Activated CD4-positive, alpha-beta memory T cell treated with anti-CD3 and anti-CD28 coated beads, Interleukin-2, amount 10 ng/mL, durations not matched to agents 7 days and 5 days (primary cell): Measurements from ENCODE around the gene E2F7. TPM values are rescaled to one million over a fixed set of nuclear protein-coding genes. Genes with fewer than 3 reads are reported as not detected.

ENCODE experiments used
- CTCF ChIA-PET: fragments of 350-600 bp; sonication (Branson Sonifier 250); formaldehyde crosslinking; loops from one replicate; lab custom pipeline; 2021; ENCODE audit warnings: antibody characterized with exemption, inconsistent platforms; lab: Charles Lee
- POLR2A ChIA-PET: fragments of 350-600 bp; sonication (Branson Sonifier 250); formaldehyde crosslinking; loops from one replicate; lab custom pipeline; 2021; ENCODE audit warnings: antibody characterized with exemption; lab: Charles Lee
- DNase-seq: peaks from one replicate; pipeline ENCODE4 v3.0.0-alpha.2; 2020
- H3K27ac Mint-ChIP-seq: one replicate; pipeline ENCODE4 v1.8.0; 2021; ENCODE audit warnings: mild to moderate bottlenecking, mixed read lengths
- H3K27me3 Mint-ChIP-seq: one replicate; pipeline ENCODE4 v1.8.0; 2021; ENCODE audit warnings: mixed read lengths
- H3K36me3 Mint-ChIP-seq: one replicate; pipeline ENCODE4 v1.8.0; 2021; ENCODE audit warnings: low read depth, mixed read lengths
- H3K4me1 Mint-ChIP-seq: one replicate; pipeline ENCODE4 v1.8.0; 2021; ENCODE audit warnings: mixed read lengths
- H3K4me3 Mint-ChIP-seq: one replicate; pipeline ENCODE4 v1.8.0; 2021; ENCODE audit warnings: mild to moderate bottlenecking, mixed read lengths
- H3K9me3 Mint-ChIP-seq: one replicate; pipeline ENCODE4 v1.8.0; 2021; ENCODE audit warnings: mixed read lengths
- total RNA-seq, 2 experiments: library from RNA; stranded (reverse); gene quantifications; one replicate each; pipeline ENCODE4 v1.2.3, GENCODE V29; 2021

The E2F7 gene
- total RNA-seq, 2 experiments from 2014 or later: 14.2 to 19.1 TPM

DNA sequence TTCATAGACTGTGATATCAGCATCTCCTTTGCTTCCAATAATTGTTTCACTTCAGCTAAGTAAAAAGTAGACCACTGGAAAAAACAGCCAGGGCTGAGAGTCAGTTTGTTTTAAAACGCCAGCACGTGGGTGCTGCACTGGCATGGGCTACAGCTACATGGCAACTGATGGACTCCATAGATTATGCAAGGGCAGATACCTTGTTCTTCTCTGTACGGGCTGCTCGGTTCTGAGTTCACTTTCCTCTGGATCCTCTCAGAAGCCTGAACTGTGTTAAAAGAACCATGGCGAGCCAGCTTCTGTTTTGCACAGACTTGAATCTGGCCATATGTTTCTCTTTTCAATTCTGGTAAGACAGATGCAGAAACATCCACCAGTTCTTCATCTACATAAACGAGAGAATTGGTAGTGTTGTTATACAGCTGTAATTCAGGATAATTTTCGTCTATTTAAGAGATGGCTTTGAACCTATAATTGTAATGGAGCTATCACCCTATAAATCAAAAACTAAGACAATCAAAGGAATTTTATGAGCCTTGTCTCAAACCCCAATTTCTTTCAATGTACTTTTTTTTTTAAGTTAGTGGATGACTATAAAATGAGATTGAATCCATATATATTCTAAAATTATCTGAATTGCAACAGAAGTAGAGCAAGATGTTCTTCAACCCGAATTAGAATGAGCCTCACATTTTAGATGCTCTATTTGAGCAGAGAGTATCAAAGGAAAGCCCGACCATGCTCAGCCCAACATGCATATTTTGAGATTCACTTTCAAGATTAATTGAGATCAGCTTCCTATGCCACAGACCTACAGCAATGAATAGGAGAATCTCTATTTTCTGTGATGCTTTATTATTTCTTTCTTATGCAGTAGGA lies 31.5 kb downstream of the E2F7 start:
- H3K9me3 Mint-ChIP-seq: peaks cover 9% of the 10 kb centered on the region
- DNase-seq: no peak
- H3K4me1 Mint-ChIP-seq: peaks cover 10% of the 10 kb centered on the region
- H3K27me3 Mint-ChIP-seq: no peaks in the 10 kb centered on the region
- no peak overlapping the region for H3K4me3 Mint-ChIP-seq
- ChIA-PET POLR2A (interaction anchor here (0.8 kb wide), 1 partner anchor 27 kb away, joined by 3 read pairs; no protein-coding TSS in a partner anchor), CTCF (interaction anchor here (1.0 to 2.5 kb wide), 4 partner anchors 15 to 23 kb away, joined by 3 to 13 read pairs (median 6); no protein-coding TSS in a partner anchor)
- H3K27ac Mint-ChIP-seq: no peak overlapping the region
- H3K36me3 Mint-ChIP-seq: peaks cover 73% of the 10 kb centered on the region

GRCh38 chr12:77032406-77032805 lies 33.0 kb downstream of the E2F7 start:
- no peaks in the 10 kb centered on the region for H3K27me3 Mint-ChIP-seq
- no peak for DNase-seq
- POLR2A ChIA-PET: no interaction called here
- CTCF ChIA-PET: interaction anchor here (1.6 to 2.5 kb wide), 2 partner anchors 17 to 21 kb away, joined by 6 to 13 read pairs; no protein-coding TSS in a partner anchor
- H3K36me3 Mint-ChIP-seq: peaks cover 71% of the 10 kb centered on the region
- no peak overlapping the region for H3K4me3 Mint-ChIP-seq
- H3K27ac Mint-ChIP-seq: no peak overlapping the region
- H3K4me1 Mint-ChIP-seq: peaks cover 10% of the 10 kb centered on the region
- H3K9me3 Mint-ChIP-seq: peaks cover 1% of the 10 kb centered on the region

DNA sequence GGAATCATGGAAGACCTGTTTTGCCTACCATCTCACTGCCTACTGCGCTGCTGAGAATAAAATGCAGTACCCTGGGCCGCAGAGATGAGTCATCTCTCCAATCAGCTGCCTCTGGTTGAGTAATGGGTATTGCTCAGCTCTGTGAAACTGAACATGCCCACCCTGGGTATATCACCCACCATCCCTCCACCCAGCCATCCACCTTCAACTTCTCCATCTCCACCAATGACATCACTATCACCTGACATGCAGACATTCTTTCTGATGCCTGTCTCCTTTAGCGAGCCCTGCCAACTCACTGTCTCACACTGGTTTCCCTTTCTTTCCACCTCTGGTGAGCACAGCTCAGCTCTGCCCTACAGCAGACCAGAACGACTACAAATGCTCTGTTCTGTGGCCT lies 33.6 kb downstream of the E2F7 start:
- ChIA-PET POLR2A (no interaction called here), CTCF (interaction anchor here (2.5 kb wide), 1 partner anchor 21 kb away, joined by 13 read pairs; no protein-coding TSS in a partner anchor)
- Mint-ChIP-seq H3K4me1 (peaks cover 10% of the 10 kb centered on the region), H3K36me3 (peaks cover 66% of the 10 kb centered on the region), H3K9me3 (no peaks in the 10 kb centered on the region), H3K27ac (no peak overlapping the region), H3K27me3 (no peaks in the 10 kb centered on the region), H3K4me3 (no peak overlapping the region)
- DNase-seq: no peak

- Mint-ChIP-seq H3K27ac (no peak overlapping the region), H3K36me3 (peaks cover 54% of the 10 kb centered on the region), H3K9me3 (no peaks in the 10 kb centered on the region), H3K4me1 (no peaks in the 10 kb centered on the region), H3K27me3 (no peaks in the 10 kb centered on the region), H3K4me3 (no peak overlapping the region)
- ChIA-PET CTCF (interaction anchor here (0.5 to 2.6 kb wide), 2 partner anchors 15 to 155 kb away, joined by 3 to 14 read pairs; no protein-coding TSS in a partner anchor), POLR2A (no interaction called here)
- DNase-seq: no peak
Measured at GRCh38 chr12:77025782-77026314, 39.5 kb downstream of the E2F7 start.

DNA sequence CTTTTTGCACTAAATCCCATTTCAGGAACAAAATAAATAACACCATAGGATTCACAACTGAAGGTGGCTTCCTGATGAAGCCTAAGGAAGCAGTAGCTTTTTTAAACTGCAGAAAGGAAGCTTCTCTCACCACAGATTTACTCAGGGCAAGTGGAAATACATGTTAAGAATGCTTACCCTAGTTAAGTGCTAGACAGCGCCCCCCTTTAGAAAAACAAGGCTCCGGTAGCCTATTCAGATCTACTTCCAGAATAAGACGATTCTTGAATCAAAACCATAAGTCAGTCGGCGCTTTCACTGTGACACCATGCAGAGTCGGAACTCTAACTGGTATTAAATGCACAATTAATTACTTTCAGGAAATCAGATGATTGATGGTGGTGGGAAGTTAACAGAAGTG lies 41.9 kb downstream of the E2F7 start:
- POLR2A ChIA-PET: no interaction called here
- Mint-ChIP-seq H3K27ac (no peak overlapping the region), H3K9me3 (no peaks in the 10 kb centered on the region), H3K36me3 (peaks cover 53% of the 10 kb centered on the region), H3K27me3 (no peaks in the 10 kb centered on the region), H3K4me3 (no peak overlapping the region), H3K4me1 (no peaks in the 10 kb centered on the region)
- DNase-seq: no peak
- CTCF ChIA-PET: interaction anchor here (3.9 kb wide), 1 partner anchor 13 kb away, joined by 36 read pairs; no protein-coding TSS in a partner anchor

DNA sequence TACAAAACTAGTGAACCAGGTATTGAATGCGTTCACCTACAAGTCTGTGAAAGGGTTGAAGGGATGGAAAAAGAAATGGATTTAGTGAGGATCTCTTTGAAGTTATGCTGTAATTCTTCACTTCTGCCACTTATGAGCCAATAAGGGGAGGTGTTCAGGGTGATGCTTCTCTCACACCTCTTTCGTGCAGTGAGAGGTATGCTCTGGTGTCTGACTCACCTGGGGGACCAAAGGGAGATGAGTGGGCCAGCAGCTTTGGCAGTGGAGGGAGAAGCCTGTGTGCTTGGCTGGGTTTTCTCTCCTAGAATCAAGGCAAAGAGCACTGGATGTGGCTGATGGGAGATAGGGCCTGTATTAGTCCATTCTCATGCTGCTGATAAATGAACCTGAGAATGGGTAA lies 45.4 kb downstream of the E2F7 start:
- Mint-ChIP-seq H3K4me3 (no peak overlapping the region), H3K4me1 (no peaks in the 10 kb centered on the region), H3K27ac (no peak overlapping the region), H3K27me3 (no peaks in the 10 kb centered on the region), H3K9me3 (no peaks in the 10 kb centered on the region), H3K36me3 (peaks cover 44% of the 10 kb centered on the region)
- ChIA-PET CTCF (interaction anchor here (1.4 to 3.9 kb wide), 3 partner anchors 9 to 30 kb away, joined by 8 to 36 read pairs (median 15); no protein-coding TSS in a partner anchor), POLR2A (no interaction called here)
- no peak for DNase-seq

- Mint-ChIP-seq H3K27me3 (no peaks in the 10 kb centered on the region), H3K27ac (no peak overlapping the region), H3K4me1 (no peaks in the 10 kb centered on the region), H3K9me3 (no peaks in the 10 kb centered on the region), H3K4me3 (no peak overlapping the region), H3K36me3 (peaks cover 26% of the 10 kb centered on the region)
- ChIA-PET CTCF (no interaction called here), POLR2A (no interaction called here)
- no peak for DNase-seq
Measured at GRCh38 chr12:77016606-77017005, 48.8 kb downstream of the E2F7 start.

GRCh38 chr12:77013091-77013490 lies 52.3 kb downstream of the E2F7 start:
- Mint-ChIP-seq H3K9me3 (no peaks in the 10 kb centered on the region), H3K4me1 (peaks cover 2% of the 10 kb centered on the region), H3K27me3 (peaks cover 15% of the 10 kb centered on the region), H3K36me3 (peaks cover 9% of the 10 kb centered on the region), H3K27ac (no peak overlapping the region), H3K4me3 (no peak overlapping the region)
- POLR2A ChIA-PET: no interaction called here
- CTCF ChIA-PET: interaction anchor here (0.9 kb wide), 1 partner anchor 393 kb away, joined by 3 read pairs; no protein-coding TSS in a partner anchor
- DNase-seq: no peak

GRCh38 chr12:77010691-77011548 lies 54.4 kb downstream of the E2F7 start:
- Mint-ChIP-seq H3K4me1 (peaks cover 2% of the 10 kb centered on the region), H3K27ac (no peak overlapping the region), H3K4me3 (no peak overlapping the region), H3K36me3 (no peaks in the 10 kb centered on the region), H3K9me3 (no peaks in the 10 kb centered on the region), H3K27me3 (peaks cover 20% of the 10 kb centered on the region)
- ChIA-PET POLR2A (interaction anchor here (1.1 to 1.4 kb wide), 2 partner anchors 54 to 247 kb away, joined by 3 read pairs; partner anchors contain the start of genes E2F7 and ZDHHC17), CTCF (interaction anchor here (0.6 to 2.5 kb wide), 40 partner anchors 8 to 675 kb away, joined by 3 to 45 read pairs (median 4); no protein-coding TSS in a partner anchor)
- peak; percentile 71 for DNase-seq

GRCh38 chr12:77007476-77007875 lies 57.9 kb downstream of the E2F7 start:
- ChIA-PET POLR2A (no interaction called here), CTCF (no interaction called here)
- H3K4me3 Mint-ChIP-seq: no peak overlapping the region
- H3K27me3 Mint-ChIP-seq: peaks cover 26% of the 10 kb centered on the region
- H3K27ac Mint-ChIP-seq: no peak overlapping the region
- H3K36me3 Mint-ChIP-seq: no peaks in the 10 kb centered on the region
- peaks cover 12% of the 10 kb centered on the region for H3K4me1 Mint-ChIP-seq
- H3K9me3 Mint-ChIP-seq: no peaks in the 10 kb centered on the region
- DNase-seq: no peak

DNA sequence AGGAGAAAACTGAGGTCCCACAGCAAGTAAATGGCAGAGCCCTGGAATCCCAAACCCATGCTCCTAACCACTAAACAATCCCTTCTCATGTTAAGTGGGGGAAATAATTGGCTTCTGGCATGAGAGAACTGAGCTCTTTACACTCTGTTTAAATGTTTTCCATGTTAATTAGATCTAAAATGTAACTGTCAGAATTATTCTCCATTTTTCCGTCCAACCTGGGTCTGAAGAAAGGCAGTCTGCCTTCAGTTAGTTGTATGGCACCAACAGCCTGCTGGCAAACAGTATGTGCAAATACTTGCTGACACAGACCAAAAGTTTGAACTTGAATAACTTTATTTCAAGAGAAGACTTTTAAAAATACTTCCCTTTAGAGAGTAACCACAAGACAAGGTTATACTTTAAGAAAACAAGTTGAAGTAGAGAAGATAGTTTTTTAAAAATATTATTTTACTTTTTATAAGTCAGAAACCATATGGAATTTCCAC lies 59.7 kb downstream of the E2F7 start:
- CTCF ChIA-PET: no interaction called here
- no peak overlapping the region for H3K27ac Mint-ChIP-seq

GRCh38 chr12:77003914-77004313 lies 61.5 kb downstream of the E2F7 start:
- Mint-ChIP-seq H3K4me3 (no peak overlapping the region), H3K27me3 (peaks cover 16% of the 10 kb centered on the region), H3K36me3 (no peaks in the 10 kb centered on the region), H3K27ac (no peak overlapping the region), H3K4me1 (peaks cover 11% of the 10 kb centered on the region), H3K9me3 (no peaks in the 10 kb centered on the region)
- POLR2A ChIA-PET: no interaction called here
- CTCF ChIA-PET: no interaction called here
- DNase-seq: no peak

More for the DNA sequence above, 59.7 kb downstream of the E2F7 start:
- POLR2A ChIA-PET: no interaction called here
- H3K4me3 Mint-ChIP-seq: no peak overlapping the region
- no peaks in the 10 kb centered on the region for H3K36me3 Mint-ChIP-seq
- H3K9me3 Mint-ChIP-seq: no peaks in the 10 kb centered on the region
- peaks cover 12% of the 10 kb centered on the region for H3K4me1 Mint-ChIP-seq
- no peak for DNase-seq
- peaks cover 24% of the 10 kb centered on the region for H3K27me3 Mint-ChIP-seq
